GM15510 (cell line): ENCODE results near the gene PDE8B.

ENCODE experiments used
- POLR2A ChIP-seq: IDR thresholded peaks from 3 replicates; pipeline ENCODE4 v1.6.1; 2011; ENCODE audit warnings: borderline replicate concordance; ENCODE audit not compliant: insufficient read length; ENCODE audit errors: extremely low read depth

Gene PDE8B

DNA sequence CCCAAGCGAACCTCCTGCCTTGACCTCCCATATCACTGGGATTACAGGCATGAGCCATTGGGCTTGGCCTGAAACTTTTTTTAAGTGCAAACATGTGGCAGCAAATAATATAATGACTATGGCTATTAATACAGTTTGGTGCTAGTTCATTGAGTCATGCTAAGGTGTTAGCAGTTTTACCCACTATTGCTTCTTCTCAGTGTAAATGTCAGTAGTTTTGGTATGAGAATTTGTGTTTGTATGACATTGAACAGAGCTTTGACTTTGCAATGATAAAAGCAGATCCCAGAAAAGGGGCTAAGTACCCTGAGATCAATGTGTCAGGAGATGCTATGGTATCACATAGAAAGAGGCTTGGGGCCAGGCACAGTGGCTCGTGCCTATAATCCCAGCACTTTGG lies 214.4 kb downstream of the PDE8B start:
- no peak for TF ChIP-seq POLR2A

DNA sequence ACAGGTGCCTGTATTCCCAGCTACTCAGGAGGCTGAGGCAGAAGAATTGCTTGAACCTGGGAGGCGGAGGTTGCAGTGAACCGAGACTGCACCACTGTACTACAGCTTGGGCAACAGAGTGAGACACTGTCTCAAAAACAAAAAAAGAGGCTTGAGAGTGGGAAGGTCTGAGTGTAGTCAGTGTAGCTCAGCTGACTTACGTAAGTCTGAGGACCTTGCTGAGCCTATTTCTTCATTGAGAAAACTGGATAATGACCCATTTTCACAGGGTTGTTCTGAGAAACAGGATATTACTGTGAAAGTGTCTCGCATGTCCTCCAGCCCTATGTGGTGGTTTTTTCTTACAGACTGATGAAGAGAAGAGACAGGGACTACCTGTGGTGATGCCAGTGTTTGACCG lies 214.9 kb downstream of the PDE8B start:
- TF ChIP-seq POLR2A = no peak

DNA sequence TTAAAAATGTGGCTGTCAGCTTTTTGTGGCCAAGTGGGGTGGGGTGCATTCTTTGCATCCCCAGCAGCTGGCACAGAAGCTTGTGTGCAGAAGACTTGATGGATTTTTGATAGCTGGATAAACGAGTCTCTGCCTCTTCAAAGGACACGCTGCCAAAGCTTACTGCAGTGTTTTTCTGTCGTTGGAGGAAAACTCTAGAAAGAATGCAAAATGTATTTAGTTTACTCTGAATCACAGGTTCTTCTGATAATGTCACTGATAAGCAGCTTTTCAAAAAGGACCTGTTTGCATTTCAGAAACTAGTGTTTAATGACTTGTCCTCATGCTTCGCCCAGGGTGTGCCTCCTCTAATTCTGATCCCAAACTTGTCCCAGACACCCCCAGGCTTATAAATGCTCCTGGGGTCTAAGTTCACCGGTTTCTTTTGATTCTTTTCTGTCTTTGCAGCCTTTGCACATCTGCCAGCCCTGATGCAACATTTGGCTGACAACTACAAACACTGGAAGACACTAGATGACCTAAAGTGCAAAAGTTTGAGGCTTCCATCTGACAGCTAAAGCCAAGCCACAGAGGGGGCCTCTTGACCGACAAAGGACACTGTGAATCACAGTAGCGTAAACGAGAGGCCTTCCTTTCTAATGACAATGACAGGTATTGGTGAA lies 215.6 kb downstream of the PDE8B start:
- TF ChIP-seq POLR2A = no peak

- TF ChIP-seq POLR2A = no peak
Observed at GRCh38 chr5:77426670-77427069, 216.2 kb downstream of the PDE8B start.

GRCh38 chr5:77427998-77428397 lies 217.5 kb downstream of the PDE8B start:
- no peak for TF ChIP-seq POLR2A

DNA sequence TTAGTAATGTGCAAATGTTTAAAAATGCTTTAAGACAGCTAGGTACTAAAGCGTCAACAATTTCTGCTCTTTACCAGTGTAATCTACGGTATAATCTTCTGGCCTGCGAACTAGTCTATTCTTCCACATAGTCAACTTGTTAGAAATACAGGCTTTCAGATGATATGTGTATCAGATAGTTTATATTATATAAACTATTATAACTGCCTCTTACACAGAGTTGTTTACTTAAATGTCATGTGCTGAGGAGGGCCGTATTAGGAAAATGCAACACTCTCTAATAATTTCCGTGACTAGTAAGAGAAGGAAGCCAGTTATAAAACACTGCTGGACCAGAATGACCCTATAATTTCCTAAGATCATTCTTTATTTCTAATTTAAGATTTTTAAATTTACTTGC lies 218.0 kb downstream of the PDE8B start:
- no peak for TF ChIP-seq POLR2A

DNA sequence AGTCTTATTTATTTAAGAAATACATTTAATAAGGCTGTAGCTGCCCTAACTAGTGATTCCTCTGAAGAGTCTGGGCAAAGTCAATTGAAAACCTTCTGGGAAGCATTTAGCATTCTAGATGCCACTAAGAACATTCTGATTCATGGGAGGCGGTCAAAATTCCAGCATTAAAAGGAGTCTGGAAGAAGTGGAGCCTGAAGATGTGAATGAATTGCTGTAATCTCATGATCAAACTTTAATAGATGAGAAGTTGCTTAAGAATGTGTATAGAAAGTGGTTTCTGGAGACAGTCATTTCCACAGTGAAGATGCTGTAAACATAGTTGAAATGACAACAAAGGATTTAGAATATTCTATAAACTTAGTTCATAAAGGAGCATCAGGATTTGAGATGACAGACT lies 220.2 kb downstream of the PDE8B start:
- TF ChIP-seq POLR2A = no peak

DNA sequence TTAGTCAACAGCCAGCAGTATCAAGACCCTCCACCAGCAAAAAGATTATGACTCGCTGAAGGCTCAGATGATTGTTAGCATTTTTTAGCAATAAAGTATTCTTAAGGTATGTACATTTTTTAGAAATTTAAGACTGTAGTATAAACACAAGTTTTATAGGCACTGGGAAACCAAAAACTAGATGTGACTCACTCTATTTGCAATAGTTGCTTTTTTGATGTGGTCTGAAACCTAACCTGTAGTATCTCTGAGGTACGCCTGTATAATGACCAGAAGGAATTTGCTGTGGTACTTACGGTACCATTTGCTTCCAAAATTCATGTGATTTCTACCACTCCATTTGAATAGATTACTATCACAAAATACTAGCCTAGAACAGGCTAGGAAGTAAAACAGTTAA lies 220.8 kb downstream of the PDE8B start:
- TF ChIP-seq POLR2A = no peak

- TF ChIP-seq POLR2A = no peak
Observed at GRCh38 chr5:77431719-77432118, 221.2 kb downstream of the PDE8B start.

- TF ChIP-seq POLR2A = no peak
Observed at GRCh38 chr5:77437194-77437593, 226.7 kb downstream of the PDE8B start.

DNA sequence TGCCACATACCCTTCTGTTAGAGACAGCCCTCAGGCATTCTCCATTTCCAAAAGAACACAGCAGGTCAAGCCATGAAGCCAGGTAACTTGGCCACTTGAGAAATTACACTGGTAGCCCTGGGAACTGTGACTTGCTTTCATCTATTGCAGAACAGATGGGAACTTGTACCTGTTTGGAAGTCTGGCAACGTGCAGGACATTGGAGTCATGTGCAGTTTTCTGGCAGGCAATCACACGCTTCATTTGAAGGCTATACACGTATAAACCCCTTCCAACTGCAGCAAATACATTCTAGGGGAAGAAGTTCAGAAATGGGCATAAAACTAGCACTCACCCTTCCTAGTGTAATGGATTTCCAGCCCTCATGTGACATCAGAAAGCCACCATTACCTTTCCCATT lies 227.6 kb downstream of the PDE8B start:
- no peak for TF ChIP-seq POLR2A

DNA sequence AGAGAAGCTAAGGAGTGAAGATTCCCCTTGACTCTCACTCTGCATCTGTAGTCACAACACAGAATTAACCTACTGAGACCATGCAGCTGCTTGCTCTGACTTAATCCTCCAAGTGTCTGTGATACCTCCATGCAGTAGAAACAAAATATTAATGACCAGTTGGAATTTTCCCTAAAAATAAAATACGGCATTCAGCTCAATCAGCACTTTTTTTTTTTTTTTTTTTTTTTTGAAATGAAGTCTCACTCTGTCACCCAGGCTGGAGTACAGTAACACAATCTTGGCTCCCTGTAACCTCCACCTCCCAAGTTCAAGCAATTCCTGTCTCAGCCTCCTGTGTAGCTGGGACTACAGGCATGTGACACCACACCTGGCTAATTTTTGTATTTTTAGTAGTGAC lies 233.2 kb downstream of the PDE8B start:
- TF ChIP-seq POLR2A = no peak

- TF ChIP-seq POLR2A = no peak
Observed at GRCh38 chr5:77444356-77444755, 233.9 kb downstream of the PDE8B start.

DNA sequence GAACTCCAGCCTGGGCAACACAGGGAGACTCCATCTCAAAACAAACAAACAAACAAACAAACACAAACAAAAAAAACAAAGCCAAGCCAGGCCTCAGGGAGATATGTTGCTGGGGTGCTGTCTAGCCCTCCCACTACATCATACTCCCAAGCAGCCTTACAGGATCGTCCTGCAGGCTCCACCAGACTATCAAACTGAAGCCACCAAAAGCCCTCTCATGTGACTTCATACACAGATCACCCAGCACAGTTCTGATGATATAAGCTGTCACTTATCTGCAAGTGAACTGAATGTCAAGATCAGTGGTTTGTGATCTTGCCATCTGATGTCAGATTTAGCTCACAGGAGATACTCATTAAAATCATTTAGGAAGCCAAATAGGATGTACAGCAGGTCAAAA lies 238.4 kb downstream of the PDE8B start:
- no peak for TF ChIP-seq POLR2A

DNA sequence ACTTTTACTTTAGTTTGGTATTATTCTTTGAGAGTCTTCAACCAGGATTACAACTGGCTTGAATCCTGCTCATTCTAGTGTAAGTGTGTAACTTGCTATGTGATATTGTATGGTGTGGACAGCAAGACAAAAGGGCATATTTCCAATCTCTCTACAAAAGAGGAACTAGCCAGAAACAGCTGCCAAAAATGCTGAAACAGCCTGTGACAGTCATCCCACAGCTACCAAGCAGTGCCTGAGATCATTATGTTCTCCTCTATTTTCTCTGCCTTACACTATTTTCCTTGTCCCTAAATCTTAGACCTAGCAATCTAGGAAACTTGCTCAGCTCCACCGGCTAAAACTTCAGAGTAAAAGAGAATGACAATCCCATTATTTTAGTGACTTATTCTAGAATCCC lies 238.8 kb downstream of the PDE8B start:
- no peak for TF ChIP-seq POLR2A

DNA sequence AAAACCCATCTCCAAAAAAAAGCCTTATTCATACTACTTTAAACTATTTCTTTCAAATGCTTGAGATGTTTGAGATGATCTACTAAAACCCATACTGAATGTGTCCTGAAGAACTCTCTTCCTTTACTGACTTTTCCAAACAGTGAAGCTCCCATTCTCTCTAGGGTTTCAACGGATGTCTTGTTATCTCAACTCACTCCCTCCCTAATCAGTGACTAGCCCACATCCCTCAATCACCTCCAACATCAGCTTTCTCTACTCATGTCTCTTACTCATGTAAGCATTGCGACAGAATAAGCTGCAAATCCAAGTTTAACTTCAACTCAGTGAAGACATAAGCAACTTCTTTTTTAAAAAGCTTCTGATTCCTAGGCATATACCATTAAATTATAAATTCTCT lies 239.5 kb downstream of the PDE8B start:
- no peak for TF ChIP-seq POLR2A

DNA sequence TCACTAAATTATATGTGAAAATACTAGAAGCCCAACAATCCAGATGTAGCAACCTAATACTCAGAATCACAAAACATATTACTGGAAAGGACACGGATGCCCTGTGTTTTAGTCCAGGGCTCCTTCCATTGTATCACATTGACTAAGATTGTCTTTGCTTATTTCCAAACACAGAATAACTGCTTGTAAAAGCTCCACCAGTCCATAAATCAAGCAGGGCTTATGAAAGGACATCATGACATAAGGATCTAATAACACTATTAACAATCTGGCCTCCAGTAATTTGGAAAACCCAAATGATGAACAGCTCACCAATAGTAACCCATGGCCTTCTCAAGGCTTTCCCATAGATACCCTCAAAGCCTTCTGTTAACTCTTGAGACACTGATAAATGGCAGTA lies 241.9 kb downstream of the PDE8B start:
- TF ChIP-seq POLR2A = no peak

DNA sequence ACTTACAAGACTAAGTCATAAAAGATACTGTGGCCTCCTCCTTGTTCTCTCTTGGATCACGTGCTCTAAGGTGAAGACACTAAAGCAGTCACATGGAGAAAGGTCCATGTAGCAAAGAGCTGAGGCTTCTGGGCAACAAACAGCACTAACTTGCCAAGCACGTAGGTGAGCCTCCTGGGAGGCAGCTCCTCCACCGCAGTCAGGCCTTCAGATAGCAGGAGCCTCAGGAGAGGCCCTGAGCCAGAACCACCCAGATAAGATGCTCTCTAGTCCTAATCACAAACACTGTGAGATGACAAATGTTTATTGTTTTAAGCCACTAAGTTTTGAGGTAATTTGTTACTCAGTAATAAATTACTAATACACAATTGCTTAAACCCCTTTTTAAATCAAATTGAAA lies 243.6 kb downstream of the PDE8B start:
- no peak for TF ChIP-seq POLR2A

- no peak for TF ChIP-seq POLR2A
Observed at GRCh38 chr5:77461287-77461686, 250.8 kb downstream of the PDE8B start.
